Colonic mucosa (tissue), 4 donors: Measurements from ENCODE around the gene CLEC4G. TPM values are rescaled to one million over a fixed set of nuclear protein-coding genes. Genes with fewer than 3 reads are reported as not detected.

Experiments
- DNase-seq: peaks from one replicate; pipeline ENCODE4 v3.0.0-alpha.2; 2020
- H3K27ac ChIP-seq: fragments of 200-600 bp; one replicate; pipeline ENCODE4 v1.8.0; 2021
- H3K27me3 ChIP-seq: fragments of 200-600 bp; one replicate; pipeline ENCODE4 v1.8.0; 2021
- H3K36me3 ChIP-seq: fragments of 200-600 bp; one replicate; pipeline ENCODE4 v1.8.0; 2021
- H3K4me1 ChIP-seq: fragments of 200-600 bp; one replicate; pipeline ENCODE4 v1.8.0; 2021; ENCODE audit warnings: mild to moderate bottlenecking
- H3K4me3 ChIP-seq: fragments of 200-600 bp; one replicate; pipeline ENCODE4 v1.8.0; 2021
- H3K9ac ChIP-seq, 2 donors: one replicate each; pipeline ENCODE4 v1.7.0; 2013; ENCODE audit warnings: control low read depth in 2 of 2, low read depth in 2 of 2, low read length in 2 of 2
- H3K9me3 ChIP-seq: fragments of 200-600 bp; one replicate; pipeline ENCODE4 v1.8.0; 2021
- CTCF ChIP-seq: fragments of 200-600 bp; IDR thresholded peaks from one replicate; pipeline ENCODE4 v1.8.0; 2022; ENCODE audit warnings: antibody characterized with exemption, mild to moderate bottlenecking
- intact Hi-C: fragments of 100-400 bp; cut with DNase I; formaldehyde crosslinking; loops from one replicate; pipeline ENCODE4 v1.14.1; 2022
- total RNA-seq, 2 donors: library from RNA; stranded (reverse); fragmentation: NEBNext Ultra II Directional in 1 of 2; extraction: Animal tissue kit (Norgen Biotek cat#: 25700) in 1 of 2; gene quantifications; one replicate each; pipeline ENCODE4 v1.2.1, GENCODE V29; 2021
- donor health status: healthy.
- donor health status: DM: no; HTN: no; CAD: no.
- donor health status: DM: no; HTN: no; CAD: no.

The CLEC4G gene
- total RNA-seq, 2 donors from 2014 or later = 0.17 to 0.53 TPM

DNA sequence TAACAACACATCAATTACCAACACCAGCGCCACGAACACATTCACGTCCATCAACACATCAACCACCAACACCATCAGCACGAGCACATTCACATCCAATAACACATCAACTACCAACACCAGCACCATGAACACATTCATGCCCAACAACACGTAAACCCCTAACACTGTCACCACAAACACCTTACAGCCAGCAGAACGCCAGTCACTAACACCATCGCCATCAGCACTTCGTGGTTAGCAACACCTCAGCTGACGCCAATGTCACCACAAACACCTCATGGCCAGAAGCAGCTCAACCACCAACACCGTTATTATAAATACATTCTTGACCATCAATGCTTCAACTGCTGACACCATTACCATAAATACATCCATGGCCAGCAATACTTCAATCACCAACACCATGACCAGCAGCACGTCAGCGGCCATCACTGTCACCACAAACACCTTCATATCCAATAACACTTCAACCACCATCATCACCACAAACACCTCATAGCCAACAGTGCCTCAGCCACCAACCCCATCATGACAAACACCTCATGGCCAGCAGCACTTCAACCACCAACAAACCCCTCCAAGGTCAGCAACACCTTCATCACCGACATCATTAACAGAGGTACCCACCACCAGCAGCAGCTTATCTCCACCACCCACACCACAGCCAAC, 39.4 kb downstream of the CLEC4G start:
- no peak overlapping the region for H3K27ac ChIP-seq
- no peaks in the 10 kb centered on the region for H3K36me3 ChIP-seq
- H3K9me3 ChIP-seq = no peaks in the 10 kb centered on the region
- H3K9ac ChIP-seq = no peak overlapping the region
- no peak for DNase-seq
- no peak for TF ChIP-seq CTCF
- intact Hi-C loops = no loop called here
- no peak overlapping the region for H3K4me3 ChIP-seq
- no peaks in the 10 kb centered on the region for H3K27me3 ChIP-seq
- no peaks in the 10 kb centered on the region for H3K4me1 ChIP-seq

- no peak for TF ChIP-seq CTCF
- DNase-seq = no peak
- H3K9me3 ChIP-seq = no peaks in the 10 kb centered on the region
These were observed 40.4 kb downstream of the CLEC4G start for GRCh38 chr19:7691497-7691896.

DNA sequence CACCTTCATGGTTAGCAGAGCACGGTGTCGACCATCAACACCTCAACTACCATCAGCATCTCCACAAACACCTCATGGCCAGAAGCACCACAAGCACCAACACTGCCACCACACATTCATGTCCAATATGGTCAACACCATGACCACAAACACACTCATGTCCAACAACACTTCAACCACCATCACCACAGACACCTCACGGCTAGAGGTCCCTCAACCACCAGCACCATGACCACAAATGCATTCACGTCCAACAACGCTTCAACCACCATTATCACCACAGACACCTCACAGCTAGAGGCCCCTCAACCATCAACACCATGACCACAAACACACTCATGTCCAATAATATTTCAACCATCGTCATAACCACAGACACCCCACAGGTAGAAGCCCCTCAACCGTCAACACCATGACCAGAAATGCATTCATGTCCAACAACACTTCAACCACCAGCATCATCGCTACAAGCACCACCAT, 41.1 kb downstream of the CLEC4G start:
- H3K27me3 ChIP-seq = no peaks in the 10 kb centered on the region
- no peak overlapping the region for H3K9ac ChIP-seq
- no peaks in the 10 kb centered on the region for H3K9me3 ChIP-seq
- no peak overlapping the region for H3K4me3 ChIP-seq
- no peak overlapping the region for H3K27ac ChIP-seq
- intact Hi-C loops = no loop called here
- no peak for TF ChIP-seq CTCF
- no peaks in the 10 kb centered on the region for H3K36me3 ChIP-seq
- DNase-seq = no peak
- H3K4me1 ChIP-seq = no peaks in the 10 kb centered on the region

More at GRCh38 chr19:7691497-7691896, 40.4 kb downstream of the CLEC4G start:
- Histone ChIP-seq H3K4me3 (no peak overlapping the region), H3K4me1 (no peaks in the 10 kb centered on the region), H3K27ac (no peak overlapping the region), H3K27me3 (no peaks in the 10 kb centered on the region), H3K9ac (no peak overlapping the region), H3K36me3 (no peaks in the 10 kb centered on the region)
- intact Hi-C loops = no loop called here

DNA sequence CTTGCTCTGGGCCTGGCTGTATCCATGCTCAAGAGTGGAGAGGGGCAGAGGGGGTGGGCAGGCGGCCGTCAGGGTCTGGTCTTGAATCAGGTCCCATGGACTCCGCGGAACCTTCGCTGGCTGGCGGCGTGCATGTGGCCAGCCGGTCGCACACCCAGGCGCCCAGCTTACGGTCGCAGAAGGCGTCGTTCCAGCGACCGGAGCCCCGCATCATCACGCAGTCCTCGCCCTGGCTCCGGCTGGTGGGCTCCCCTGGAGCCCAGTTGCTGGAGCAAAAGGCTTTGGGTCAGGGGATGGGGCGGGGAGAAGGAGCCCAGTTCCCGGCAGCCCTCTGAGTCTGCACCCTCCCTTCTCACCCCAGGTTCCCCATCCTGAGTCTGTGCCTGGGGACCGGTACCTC, 42.7 kb downstream of the CLEC4G start:
- H3K4me3 ChIP-seq = no peak overlapping the region
- TF ChIP-seq CTCF = no peak
- no peak overlapping the region for H3K9ac ChIP-seq
- DNase-seq = no peak
- no peaks in the 10 kb centered on the region for H3K36me3 ChIP-seq
- no peaks in the 10 kb centered on the region for H3K27me3 ChIP-seq
- H3K9me3 ChIP-seq = no peaks in the 10 kb centered on the region
- intact Hi-C loops = no loop called here
- H3K4me1 ChIP-seq = no peaks in the 10 kb centered on the region
- H3K27ac ChIP-seq = no peak overlapping the region

- DNase-seq = no peak
- H3K9ac ChIP-seq = peak overlapping the region in 1 of 2 donors; percentile 2
- H3K27me3 ChIP-seq = no peaks in the 10 kb centered on the region
- H3K4me1 ChIP-seq = no peaks in the 10 kb centered on the region
- no peaks in the 10 kb centered on the region for H3K36me3 ChIP-seq
- H3K27ac ChIP-seq = no peak overlapping the region
- TF ChIP-seq CTCF = no peak
- H3K9me3 ChIP-seq = no peaks in the 10 kb centered on the region
- intact Hi-C loops = no loop called here
- no peak overlapping the region for H3K4me3 ChIP-seq
These were observed 44.7 kb downstream of the CLEC4G start for GRCh38 chr19:7687177-7687576.
